ENCODE measurements around the gene SLC44A1.

DNA sequence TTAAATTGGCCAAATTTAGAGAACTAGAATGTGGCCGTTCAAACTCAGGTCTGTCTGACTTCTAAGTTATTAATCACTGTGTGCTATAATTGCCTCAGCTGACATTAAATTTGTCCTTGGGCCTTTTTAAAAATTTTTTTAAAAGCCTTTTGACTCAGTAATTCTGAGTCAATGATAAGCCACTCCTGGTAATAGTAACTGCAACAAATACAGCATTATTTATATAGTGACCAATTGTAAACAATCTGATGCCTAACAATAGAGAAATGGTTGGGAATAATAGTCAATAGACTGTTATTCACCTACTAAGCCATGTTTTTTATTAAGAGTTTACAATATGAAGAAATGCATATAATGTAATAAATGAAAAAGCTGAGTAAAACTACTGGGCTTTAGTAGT, 132.4 kb downstream of the SLC44A1 start:
- TF ChIP-seq, protein P1, sequence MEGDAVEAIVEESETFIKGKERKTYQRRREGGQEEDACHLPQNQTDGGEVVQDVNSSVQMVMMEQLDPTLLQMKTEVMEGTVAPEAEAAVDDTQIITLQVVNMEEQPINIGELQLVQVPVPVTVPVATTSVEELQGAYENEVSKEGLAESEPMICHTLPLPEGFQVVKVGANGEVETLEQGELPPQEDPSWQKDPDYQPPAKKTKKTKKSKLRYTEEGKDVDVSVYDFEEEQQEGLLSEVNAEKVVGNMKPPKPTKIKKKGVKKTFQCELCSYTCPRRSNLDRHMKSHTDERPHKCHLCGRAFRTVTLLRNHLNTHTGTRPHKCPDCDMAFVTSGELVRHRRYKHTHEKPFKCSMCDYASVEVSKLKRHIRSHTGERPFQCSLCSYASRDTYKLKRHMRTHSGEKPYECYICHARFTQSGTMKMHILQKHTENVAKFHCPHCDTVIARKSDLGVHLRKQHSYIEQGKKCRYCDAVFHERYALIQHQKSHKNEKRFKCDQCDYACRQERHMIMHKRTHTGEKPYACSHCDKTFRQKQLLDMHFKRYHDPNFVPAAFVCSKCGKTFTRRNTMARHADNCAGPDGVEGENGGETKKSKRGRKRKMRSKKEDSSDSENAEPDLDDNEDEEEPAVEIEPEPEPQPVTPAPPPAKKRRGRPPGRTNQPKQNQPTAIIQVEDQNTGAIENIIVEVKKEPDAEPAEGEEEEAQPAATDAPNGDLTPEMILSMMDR (conservative IDR thresholded peaks at IDR 0.05; ENCODE audit: low read length): no peak
- TF ChIP-seq EZH2phosphoT487 (IDR thresholded peaks at IDR 0.05; ENCODE audit: borderline replicate concordance, low read depth, low read length): no peak

Measured in OCI-LY7 (cell line).